GM23338 (cell line): Measurements from ENCODE around the gene DDX56. TPM values are rescaled to one million over a fixed set of nuclear protein-coding genes. Genes with fewer than 3 reads are reported as not detected.

Experiments used
- ATAC-seq: fragments of 200-7000 bp; cut with Tn5 transposase; 3 replicates; pipeline ENCODE4 v1.9.1; 2020
- DNase-seq: peaks from one replicate; pipeline ENCODE4 v3.0.0-alpha.2; 2015; ENCODE audit warnings: low spot score
- H2AFZ ChIP-seq: fragments of 200-600 bp; sonication (generic); 2 replicates; pipeline ENCODE4 v1.8.0; 2016; ENCODE audit warnings: antibody characterized with exemption, mild to moderate bottlenecking, moderate library complexity
- H3F3A ChIP-seq: fragments of 200-600 bp; sonication (generic); replicated peaks from 2 replicates; pipeline ENCODE4 v1.8.0; 2017; ENCODE audit warnings: antibody characterized with exemption, mixed run types, low read depth
- H3K27ac ChIP-seq: fragments of 200-600 bp; sonication (generic); 2 replicates; pipeline ENCODE4 v1.6.1; 2016; ENCODE audit warnings: low read depth
- H3K27me3 ChIP-seq: fragments of 200-600 bp; sonication (generic); 2 replicates; pipeline ENCODE4 v1.8.0; 2016; ENCODE audit warnings: mild to moderate bottlenecking, mixed run types, moderate library complexity; ENCODE audit not compliant: insufficient read depth
- H3K36me3 ChIP-seq: fragments of 200-600 bp; sonication (generic); 2 replicates; pipeline ENCODE4 v1.8.0; 2016; ENCODE audit warnings: mild to moderate bottlenecking; ENCODE audit not compliant: insufficient read depth
- H3K4me1 ChIP-seq: fragments of 200-600 bp; sonication (generic); 2 replicates; pipeline ENCODE4 v1.8.0; 2016; ENCODE audit warnings: mild to moderate bottlenecking, moderate library complexity; ENCODE audit not compliant: insufficient read depth
- H3K4me2 ChIP-seq: fragments of 200-600 bp; sonication (generic); 2 replicates; pipeline ENCODE4 v1.7.1; 2017; ENCODE audit warnings: mixed run types
- H3K4me3 ChIP-seq: fragments of 200-600 bp; sonication (generic); 2 replicates; pipeline ENCODE4 v1.6.1; 2016; ENCODE audit warnings: mixed run types
- H3K79me2 ChIP-seq: fragments of 200-600 bp; sonication (generic); replicated peaks from 2 replicates; pipeline ENCODE4 v1.8.0; 2017; ENCODE audit warnings: mild to moderate bottlenecking; ENCODE audit not compliant: insufficient read depth
- H3K9me2 ChIP-seq: fragments of 200-600 bp; sonication (generic); 2 replicates; pipeline ENCODE4 v1.8.0; 2017; ENCODE audit not compliant: insufficient read depth
- H4K20me1 ChIP-seq: fragments of 200-600 bp; sonication (generic); replicated peaks from 2 replicates; pipeline ENCODE4 v1.8.0; 2017; ENCODE audit warnings: mild to moderate bottlenecking; ENCODE audit not compliant: insufficient read depth
- H3K27ac Mint-ChIP-seq: 2 replicates; pipeline ENCODE4 v1.8.0; 2020; ENCODE audit warnings: inconsistent platforms, mild to moderate bottlenecking, moderate library complexity, mixed read lengths
- H3K27me3 Mint-ChIP-seq: 3 replicates; pipeline ENCODE4 v1.8.0; 2022; ENCODE audit warnings: low read depth, mild to moderate bottlenecking, moderate library complexity, mixed read lengths, inconsistent platforms; ENCODE audit not compliant: insufficient read depth, poor library complexity
- H3K36me3 Mint-ChIP-seq: 3 replicates; pipeline ENCODE4 v1.8.0; 2021; ENCODE audit warnings: low read depth, mild to moderate bottlenecking, inconsistent platforms, moderate library complexity, mixed read lengths
- H3K4me1 Mint-ChIP-seq: 3 replicates; pipeline ENCODE4 v1.8.0; 2020; ENCODE audit warnings: mild to moderate bottlenecking, inconsistent platforms, mixed read lengths
- H3K4me3 Mint-ChIP-seq: 3 replicates; pipeline ENCODE4 v1.8.0; 2021; ENCODE audit warnings: moderate library complexity, mild to moderate bottlenecking, inconsistent platforms, mixed read lengths
- H3K9me3 Mint-ChIP-seq: 3 replicates; pipeline ENCODE4 v1.8.0; 2020; ENCODE audit warnings: moderate library complexity, mild to moderate bottlenecking, inconsistent platforms, mixed read lengths
- CREB1 ChIP-seq: fragments of 250-450 bp; sonication (Bioruptor Pico); IDR thresholded peaks from 2 replicates; pipeline ENCODE4 v1.5.0; 2020; ENCODE audit warnings: low read depth, mild to moderate bottlenecking, moderate library complexity
- EZH2 ChIP-seq: fragments of 200-600 bp; sonication (generic); IDR thresholded peaks from one replicate; pipeline ENCODE4 v1.8.0; 2017; ENCODE audit warnings: antibody characterized with exemption, mild to moderate bottlenecking, low read depth; ENCODE audit not compliant: unreplicated experiment
- EZH2phosphoT487 ChIP-seq: fragments of 200-600 bp; sonication (generic); IDR thresholded peaks from one replicate; pipeline ENCODE4 v1.8.1; 2018; ENCODE audit warnings: antibody characterized with exemption; ENCODE audit not compliant: unreplicated experiment
- JUNB ChIP-seq: IDR thresholded peaks from one replicate; pipeline ENCODE4 v1.6.1; 2016; ENCODE audit warnings: antibody characterized with exemption; ENCODE audit not compliant: unreplicated experiment
- NANOG ChIP-seq: IDR thresholded peaks from 2 replicates; pipeline ENCODE4 v1.6.1; 2016; ENCODE audit warnings: antibody characterized with exemption, borderline replicate concordance
- STAT1 ChIP-seq: IDR thresholded peaks from one replicate; pipeline ENCODE4 v1.6.1; 2016; ENCODE audit warnings: antibody characterized with exemption; ENCODE audit not compliant: unreplicated experiment
- ZNF114 ChIP-seq: fragments of 250-450 bp; sonication (Bioruptor Pico); IDR thresholded peaks from 2 replicates; pipeline ENCODE4 v1.5.0; 2020; ENCODE audit warnings: mild to moderate bottlenecking, moderate library complexity
- polyA plus RNA-seq: library from polyadenylated mRNA; unstranded; fragments of >200 nt; fragmentation: Nextera tagmentation; extraction: Ambion mirVana; gene quantifications from 2 replicates; pipeline ENCODE4 v1.2.1, GENCODE V29; 2016
- total RNA-seq: library from RNA; depleted of rRNA; stranded (reverse); fragments of >200 nt; shearing (Covaris generic); gene quantifications from 2 replicates; pipeline ENCODE4 v1.2.3, GENCODE V29; 2014
- TF ChIP-seq, protein P1 (sequence below): IDR thresholded peaks from 2 replicates; pipeline ENCODE4 v1.6.1; 2016; ENCODE audit warnings: antibody characterized with exemption
- TF ChIP-seq, protein P2 (sequence below), 2 experiments: fragments of 200-600 bp in 1 of 2; sonication (generic) in 1 of 2; conservative IDR thresholded peaks; 2 replicates each; pipeline versions ENCODE4 v1.5.1 to v1.6.1; 2016 to 2017; ENCODE audit warnings: antibody characterized with exemption in 2 of 2, low read depth in 2 of 2, mild to moderate bottlenecking in 2 of 2, moderate library complexity in 1 of 2
- TF ChIP-seq, protein P3 (sequence below): IDR thresholded peaks from one replicate; pipeline ENCODE4 v1.6.1; 2018; ENCODE audit warnings: antibody characterized with exemption; ENCODE audit not compliant: unreplicated experiment

DDX56 gene
- total and polyA plus RNA-seq, 2 experiments from 2014 or later: 44.1 to 72.3 TPM

DNA sequence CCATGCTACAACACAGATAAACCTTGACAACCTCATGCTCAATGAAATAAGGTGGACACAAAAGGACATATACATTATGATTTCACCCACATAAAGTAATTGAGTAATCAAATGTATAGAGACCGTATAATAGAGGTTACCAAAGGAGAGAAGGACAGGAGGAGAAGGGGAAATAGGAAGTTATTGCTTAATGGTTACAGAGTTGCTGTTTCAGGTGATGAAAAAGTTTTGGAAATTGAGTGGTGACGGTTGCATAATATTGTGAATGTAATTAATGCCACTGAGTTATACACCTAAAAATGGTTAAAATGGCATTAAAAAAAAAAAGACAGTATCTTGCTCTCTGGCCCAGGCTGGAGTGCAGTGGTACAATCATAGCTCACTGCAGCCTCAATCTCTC is 31.2 kb upstream of the DDX56 start:
- no peak for ATAC-seq
- H3K36me3 Mint-ChIP-seq: peaks cover 4% of the 10 kb centered on the region
- DNase-seq: no peak
- no peak overlapping the region for H2AFZ ChIP-seq
- H3K27ac Mint-ChIP-seq: no peak overlapping the region
- peaks cover 17% of the 10 kb centered on the region for H3K4me1 Mint-ChIP-seq
- no peaks in the 10 kb centered on the region for H3K27me3 ChIP-seq
- no peaks in the 10 kb centered on the region; the same call in 2 of the 3 replicates for H3K9me3 Mint-ChIP-seq
- H3K4me3 ChIP-seq: no peak overlapping the region
- H3K4me2 ChIP-seq: no peak overlapping the region
- H3K4me3 Mint-ChIP-seq: peak overlapping the region; percentile 51; the same call in 2 of the 3 replicates
- 0 out of 2 replicates have a peak, but pooled peaks cover 4% of the 10 kb centered on the region for H3F3A ChIP-seq
- no peaks in the 10 kb centered on the region for H3K9me2 ChIP-seq
- TF ChIP-seq, protein P1, sequence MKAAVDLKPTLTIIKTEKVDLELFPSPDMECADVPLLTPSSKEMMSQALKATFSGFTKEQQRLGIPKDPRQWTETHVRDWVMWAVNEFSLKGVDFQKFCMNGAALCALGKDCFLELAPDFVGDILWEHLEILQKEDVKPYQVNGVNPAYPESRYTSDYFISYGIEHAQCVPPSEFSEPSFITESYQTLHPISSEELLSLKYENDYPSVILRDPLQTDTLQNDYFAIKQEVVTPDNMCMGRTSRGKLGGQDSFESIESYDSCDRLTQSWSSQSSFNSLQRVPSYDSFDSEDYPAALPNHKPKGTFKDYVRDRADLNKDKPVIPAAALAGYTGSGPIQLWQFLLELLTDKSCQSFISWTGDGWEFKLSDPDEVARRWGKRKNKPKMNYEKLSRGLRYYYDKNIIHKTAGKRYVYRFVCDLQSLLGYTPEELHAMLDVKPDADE: no peak
- TF ChIP-seq CREB1 (CRISPR knock-in tag) (no peak), NANOG (no peak), ZNF114 (no peak), JUNB (no peak), STAT1 (no peak)
- TF ChIP-seq, protein P2, sequence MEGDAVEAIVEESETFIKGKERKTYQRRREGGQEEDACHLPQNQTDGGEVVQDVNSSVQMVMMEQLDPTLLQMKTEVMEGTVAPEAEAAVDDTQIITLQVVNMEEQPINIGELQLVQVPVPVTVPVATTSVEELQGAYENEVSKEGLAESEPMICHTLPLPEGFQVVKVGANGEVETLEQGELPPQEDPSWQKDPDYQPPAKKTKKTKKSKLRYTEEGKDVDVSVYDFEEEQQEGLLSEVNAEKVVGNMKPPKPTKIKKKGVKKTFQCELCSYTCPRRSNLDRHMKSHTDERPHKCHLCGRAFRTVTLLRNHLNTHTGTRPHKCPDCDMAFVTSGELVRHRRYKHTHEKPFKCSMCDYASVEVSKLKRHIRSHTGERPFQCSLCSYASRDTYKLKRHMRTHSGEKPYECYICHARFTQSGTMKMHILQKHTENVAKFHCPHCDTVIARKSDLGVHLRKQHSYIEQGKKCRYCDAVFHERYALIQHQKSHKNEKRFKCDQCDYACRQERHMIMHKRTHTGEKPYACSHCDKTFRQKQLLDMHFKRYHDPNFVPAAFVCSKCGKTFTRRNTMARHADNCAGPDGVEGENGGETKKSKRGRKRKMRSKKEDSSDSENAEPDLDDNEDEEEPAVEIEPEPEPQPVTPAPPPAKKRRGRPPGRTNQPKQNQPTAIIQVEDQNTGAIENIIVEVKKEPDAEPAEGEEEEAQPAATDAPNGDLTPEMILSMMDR (conservative IDR thresholded peaks at IDR 0.05; ENCODE audit: low read depth in 2 of 2): no peak
- TF ChIP-seq, protein P3, sequence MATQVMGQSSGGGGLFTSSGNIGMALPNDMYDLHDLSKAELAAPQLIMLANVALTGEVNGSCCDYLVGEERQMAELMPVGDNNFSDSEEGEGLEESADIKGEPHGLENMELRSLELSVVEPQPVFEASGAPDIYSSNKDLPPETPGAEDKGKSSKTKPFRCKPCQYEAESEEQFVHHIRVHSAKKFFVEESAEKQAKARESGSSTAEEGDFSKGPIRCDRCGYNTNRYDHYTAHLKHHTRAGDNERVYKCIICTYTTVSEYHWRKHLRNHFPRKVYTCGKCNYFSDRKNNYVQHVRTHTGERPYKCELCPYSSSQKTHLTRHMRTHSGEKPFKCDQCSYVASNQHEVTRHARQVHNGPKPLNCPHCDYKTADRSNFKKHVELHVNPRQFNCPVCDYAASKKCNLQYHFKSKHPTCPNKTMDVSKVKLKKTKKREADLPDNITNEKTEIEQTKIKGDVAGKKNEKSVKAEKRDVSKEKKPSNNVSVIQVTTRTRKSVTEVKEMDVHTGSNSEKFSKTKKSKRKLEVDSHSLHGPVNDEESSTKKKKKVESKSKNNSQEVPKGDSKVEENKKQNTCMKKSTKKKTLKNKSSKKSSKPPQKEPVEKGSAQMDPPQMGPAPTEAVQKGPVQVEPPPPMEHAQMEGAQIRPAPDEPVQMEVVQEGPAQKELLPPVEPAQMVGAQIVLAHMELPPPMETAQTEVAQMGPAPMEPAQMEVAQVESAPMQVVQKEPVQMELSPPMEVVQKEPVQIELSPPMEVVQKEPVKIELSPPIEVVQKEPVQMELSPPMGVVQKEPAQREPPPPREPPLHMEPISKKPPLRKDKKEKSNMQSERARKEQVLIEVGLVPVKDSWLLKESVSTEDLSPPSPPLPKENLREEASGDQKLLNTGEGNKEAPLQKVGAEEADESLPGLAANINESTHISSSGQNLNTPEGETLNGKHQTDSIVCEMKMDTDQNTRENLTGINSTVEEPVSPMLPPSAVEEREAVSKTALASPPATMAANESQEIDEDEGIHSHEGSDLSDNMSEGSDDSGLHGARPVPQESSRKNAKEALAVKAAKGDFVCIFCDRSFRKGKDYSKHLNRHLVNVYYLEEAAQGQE: no peak
- H3K4me1 ChIP-seq: no peaks in the 10 kb centered on the region; the same call in none of the 2 replicates
- H4K20me1 ChIP-seq: no peaks in the 10 kb centered on the region
- H3K27ac ChIP-seq: no peak overlapping the region
- H3K27me3 Mint-ChIP-seq: peaks cover 11% of the 10 kb centered on the region
- H3K79me2 ChIP-seq: peaks cover 29% of the 10 kb centered on the region
- H3K36me3 ChIP-seq: no peaks in the 10 kb centered on the region

DNA sequence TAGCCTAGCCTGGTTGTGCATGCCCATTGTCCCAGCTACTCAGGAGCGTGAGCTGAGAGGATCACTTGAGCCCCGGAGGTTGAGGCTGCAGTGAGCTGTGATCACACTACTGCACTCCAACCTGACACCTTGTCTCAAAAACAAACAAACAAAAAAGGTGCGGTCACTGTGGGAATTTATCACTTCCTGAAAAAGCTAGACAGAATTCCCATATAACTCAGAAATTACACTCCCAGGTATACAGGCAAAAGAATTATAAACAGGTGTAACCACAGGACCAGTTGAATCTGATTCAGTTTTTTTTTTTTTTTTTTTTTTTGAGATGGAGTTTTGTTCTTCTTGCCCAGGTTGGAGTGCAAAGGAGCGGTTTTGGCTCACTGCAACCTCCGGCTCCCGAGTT is 29.5 kb upstream of the DDX56 start:
- Mint-ChIP-seq H3K4me3 (no peak overlapping the region), H3K4me1 (peaks cover 9% of the 10 kb centered on the region; the same call in 2 of the 3 replicates), H3K27ac (no peak overlapping the region), H3K9me3 (no peaks in the 10 kb centered on the region; the same call in 2 of the 3 replicates), H3K27me3 (peaks cover 11% of the 10 kb centered on the region), H3K36me3 (peaks cover 4% of the 10 kb centered on the region)
- H3K27ac ChIP-seq: no peak overlapping the region
- H3K27me3 ChIP-seq: no peaks in the 10 kb centered on the region
- H3K79me2 ChIP-seq: peaks cover 12% of the 10 kb centered on the region
- no peaks in the 10 kb centered on the region for H4K20me1 ChIP-seq
- H3F3A ChIP-seq: 0 out of 2 replicates have a peak, but pooled peaks cover 4% of the 10 kb centered on the region
- TF ChIP-seq, protein P1: no peak
- TF ChIP-seq ZNF114: no peak
- no peak for TF ChIP-seq EZH2
- TF ChIP-seq EZH2phosphoT487: no peak
- TF ChIP-seq, protein P3: no peak
- TF ChIP-seq, protein P2 (conservative IDR thresholded peaks at IDR 0.05; ENCODE audit: low read depth in 2 of 2): no peak
- DNase-seq (no peak), ATAC-seq (no peak)
- no peak overlapping the region for H3K4me2 ChIP-seq
- no peaks in the 10 kb centered on the region for H3K36me3 ChIP-seq
- H3K4me1 ChIP-seq: no peaks in the 10 kb centered on the region; the same call in 1 of the 2 replicates
- H3K9me2 ChIP-seq: no peaks in the 10 kb centered on the region
- H3K4me3 ChIP-seq: no peak overlapping the region
- H2AFZ ChIP-seq: no peak overlapping the region
